Progenitor cell of endocrine pancreas (in vitro differentiated cells): Measurements from ENCODE around the gene REPS2. TPM values are rescaled to one million over a fixed set of nuclear protein-coding genes. Genes with fewer than 3 reads are reported as not detected.

Experiments used
- DNase-seq: peaks from one replicate; pipeline ENCODE4 v3.0.0; 2021; ENCODE audit warnings: low spot score; ENCODE audit not compliant: unreplicated experiment
- H3K27ac Mint-ChIP-seq: 2 replicates; pipeline ENCODE4 v1.8.0; 2021; ENCODE audit warnings: mild to moderate bottlenecking, moderate library complexity, mixed read lengths
- H3K27me3 Mint-ChIP-seq: 2 replicates; pipeline ENCODE4 v1.8.0; 2021; ENCODE audit warnings: mixed read lengths
- H3K36me3 Mint-ChIP-seq: 2 replicates; pipeline ENCODE4 v1.8.0; 2022; ENCODE audit warnings: mixed read lengths; ENCODE audit not compliant: insufficient read depth
- H3K4me1 Mint-ChIP-seq: 2 replicates; pipeline ENCODE4 v1.8.0; 2021; ENCODE audit warnings: low read depth, mixed read lengths
- H3K4me3 Mint-ChIP-seq: 2 replicates; pipeline ENCODE4 v1.8.0; 2021; ENCODE audit warnings: low read depth, mild to moderate bottlenecking, moderate library complexity, mixed read lengths
- H3K9me3 Mint-ChIP-seq: 2 replicates; pipeline ENCODE4 v1.8.0; 2021; ENCODE audit warnings: low read depth, mixed read lengths
- total RNA-seq: library from RNA; stranded (reverse); gene quantifications from 2 replicates; pipeline ENCODE4 v1.2.1, GENCODE V29; 2021
- TF ChIP-seq, protein P1 (sequence below): fragments of 200-600 bp; sonication (generic); IDR thresholded peaks from one replicate; pipeline ENCODE4 v1.5.0; 2021; ENCODE audit warnings: antibody characterized with exemption, mild to moderate bottlenecking; ENCODE audit not compliant: unreplicated experiment

Gene REPS2
- total RNA-seq, 1 donor from 2014 or later: 4.3 TPM

DNA sequence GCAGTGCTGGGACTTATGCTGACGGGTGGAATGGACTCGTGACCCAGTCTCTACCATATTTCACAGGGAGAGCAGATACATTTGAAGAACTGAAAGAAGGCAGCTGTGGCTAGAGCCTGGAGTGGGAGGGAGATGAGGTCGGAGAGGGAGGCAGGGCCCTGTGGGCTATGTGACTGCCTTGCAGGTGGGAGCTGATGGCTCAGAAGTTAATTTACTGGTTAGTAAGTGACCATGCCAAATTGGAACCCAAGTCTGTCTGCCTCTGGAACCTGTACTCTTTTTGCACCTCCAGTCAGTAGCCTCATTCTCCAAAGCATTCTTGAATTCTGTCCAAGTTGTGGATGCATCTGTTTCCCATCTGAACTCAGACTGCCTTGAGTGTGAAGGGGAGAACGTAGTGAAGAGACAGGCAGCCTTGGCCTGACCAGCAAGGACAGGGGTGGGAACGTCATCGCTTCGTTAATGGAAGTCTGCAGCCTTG is 92.3 kb downstream of the REPS2 start:
- Mint-ChIP-seq H3K4me1 (peaks cover 1% of the 10 kb centered on the region), H3K4me3 (no peak overlapping the region), H3K27me3 (peaks cover 3% of the 10 kb centered on the region), H3K36me3 (no peaks in the 10 kb centered on the region), H3K27ac (no peak overlapping the region), H3K9me3 (no peaks in the 10 kb centered on the region)
- no peak for DNase-seq
- TF ChIP-seq, protein P1, sequence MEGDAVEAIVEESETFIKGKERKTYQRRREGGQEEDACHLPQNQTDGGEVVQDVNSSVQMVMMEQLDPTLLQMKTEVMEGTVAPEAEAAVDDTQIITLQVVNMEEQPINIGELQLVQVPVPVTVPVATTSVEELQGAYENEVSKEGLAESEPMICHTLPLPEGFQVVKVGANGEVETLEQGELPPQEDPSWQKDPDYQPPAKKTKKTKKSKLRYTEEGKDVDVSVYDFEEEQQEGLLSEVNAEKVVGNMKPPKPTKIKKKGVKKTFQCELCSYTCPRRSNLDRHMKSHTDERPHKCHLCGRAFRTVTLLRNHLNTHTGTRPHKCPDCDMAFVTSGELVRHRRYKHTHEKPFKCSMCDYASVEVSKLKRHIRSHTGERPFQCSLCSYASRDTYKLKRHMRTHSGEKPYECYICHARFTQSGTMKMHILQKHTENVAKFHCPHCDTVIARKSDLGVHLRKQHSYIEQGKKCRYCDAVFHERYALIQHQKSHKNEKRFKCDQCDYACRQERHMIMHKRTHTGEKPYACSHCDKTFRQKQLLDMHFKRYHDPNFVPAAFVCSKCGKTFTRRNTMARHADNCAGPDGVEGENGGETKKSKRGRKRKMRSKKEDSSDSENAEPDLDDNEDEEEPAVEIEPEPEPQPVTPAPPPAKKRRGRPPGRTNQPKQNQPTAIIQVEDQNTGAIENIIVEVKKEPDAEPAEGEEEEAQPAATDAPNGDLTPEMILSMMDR: no peak

DNA sequence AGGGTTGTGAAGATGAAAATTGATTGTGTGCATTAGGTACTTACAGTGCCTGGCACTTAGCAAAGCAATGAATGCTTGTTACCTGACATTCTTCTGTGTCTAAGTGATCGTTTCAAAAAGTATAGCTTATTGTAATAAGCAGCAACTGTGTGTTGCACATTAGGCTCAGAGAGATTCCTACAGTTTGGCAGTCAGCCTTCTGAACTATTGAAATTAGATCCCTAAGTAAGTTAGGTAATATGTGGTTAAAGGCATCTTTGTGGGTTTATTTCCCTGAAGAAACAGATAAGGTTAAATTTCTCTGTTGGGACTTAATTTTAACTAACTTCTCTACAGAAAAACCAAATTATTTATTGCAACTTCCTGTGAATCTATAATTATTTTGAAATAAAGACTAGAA is 93.4 kb downstream of the REPS2 start:
- H3K9me3 Mint-ChIP-seq: no peaks in the 10 kb centered on the region

DNA sequence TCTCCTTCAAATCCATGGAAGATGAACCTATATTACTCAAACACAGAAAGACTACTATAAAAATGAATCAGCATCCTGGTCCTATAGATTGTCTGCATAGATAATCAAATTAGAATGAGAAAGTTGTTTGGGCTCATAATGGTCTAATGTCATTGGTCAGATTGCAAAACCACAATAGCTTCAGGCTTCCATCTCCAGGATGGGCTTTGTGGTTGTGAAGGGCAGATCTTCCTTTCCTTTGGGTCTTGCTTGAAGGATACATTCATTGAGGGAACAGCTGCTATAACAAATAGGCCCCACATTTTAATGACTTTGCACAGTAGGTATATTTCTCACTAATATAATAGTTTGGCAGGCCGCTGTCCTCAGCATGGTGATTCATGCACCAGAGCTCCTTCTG is 94.3 kb downstream of the REPS2 start:
- DNase-seq: no peak
- peaks cover 1% of the 10 kb centered on the region for H3K4me1 Mint-ChIP-seq
- no peak overlapping the region for H3K27ac Mint-ChIP-seq
- no peaks in the 10 kb centered on the region for H3K9me3 Mint-ChIP-seq
- no peak overlapping the region for H3K4me3 Mint-ChIP-seq
- no peaks in the 10 kb centered on the region for H3K36me3 Mint-ChIP-seq
- TF ChIP-seq, protein P1: no peak
- peaks cover 3% of the 10 kb centered on the region for H3K27me3 Mint-ChIP-seq

More for the DNA sequence above, 93.4 kb downstream of the REPS2 start:
- Mint-ChIP-seq H3K27me3 (peaks cover 3% of the 10 kb centered on the region), H3K4me1 (peaks cover 1% of the 10 kb centered on the region), H3K27ac (no peak overlapping the region), H3K36me3 (no peaks in the 10 kb centered on the region), H3K4me3 (no peak overlapping the region)
- DNase-seq: no peak
- TF ChIP-seq, protein P1: no peak

DNA sequence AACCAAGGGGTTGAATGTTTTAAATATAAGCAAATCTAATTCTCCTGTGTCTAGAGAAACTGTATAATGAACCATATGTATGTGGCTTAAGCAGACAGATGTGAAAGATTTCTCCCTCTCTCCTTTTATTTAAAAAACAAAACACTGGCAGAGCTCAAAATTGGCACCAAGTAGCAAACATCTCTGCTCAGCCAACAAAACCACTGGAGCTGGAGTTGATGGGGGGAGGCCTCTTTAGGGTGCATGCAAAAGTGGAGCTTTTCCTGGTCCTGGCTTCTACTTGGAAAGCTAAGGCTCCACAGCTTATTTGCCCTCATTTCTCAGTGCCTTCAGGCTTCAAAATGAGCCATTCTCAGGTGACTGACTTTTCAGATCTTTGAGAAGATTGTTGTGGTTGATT is 95.6 kb downstream of the REPS2 start:
- no peak for DNase-seq
- Mint-ChIP-seq H3K36me3 (no peaks in the 10 kb centered on the region), H3K9me3 (no peaks in the 10 kb centered on the region), H3K4me3 (no peak overlapping the region), H3K27me3 (peaks cover 3% of the 10 kb centered on the region), H3K4me1 (no peaks in the 10 kb centered on the region), H3K27ac (no peak overlapping the region)
- TF ChIP-seq, protein P1: no peak

DNA sequence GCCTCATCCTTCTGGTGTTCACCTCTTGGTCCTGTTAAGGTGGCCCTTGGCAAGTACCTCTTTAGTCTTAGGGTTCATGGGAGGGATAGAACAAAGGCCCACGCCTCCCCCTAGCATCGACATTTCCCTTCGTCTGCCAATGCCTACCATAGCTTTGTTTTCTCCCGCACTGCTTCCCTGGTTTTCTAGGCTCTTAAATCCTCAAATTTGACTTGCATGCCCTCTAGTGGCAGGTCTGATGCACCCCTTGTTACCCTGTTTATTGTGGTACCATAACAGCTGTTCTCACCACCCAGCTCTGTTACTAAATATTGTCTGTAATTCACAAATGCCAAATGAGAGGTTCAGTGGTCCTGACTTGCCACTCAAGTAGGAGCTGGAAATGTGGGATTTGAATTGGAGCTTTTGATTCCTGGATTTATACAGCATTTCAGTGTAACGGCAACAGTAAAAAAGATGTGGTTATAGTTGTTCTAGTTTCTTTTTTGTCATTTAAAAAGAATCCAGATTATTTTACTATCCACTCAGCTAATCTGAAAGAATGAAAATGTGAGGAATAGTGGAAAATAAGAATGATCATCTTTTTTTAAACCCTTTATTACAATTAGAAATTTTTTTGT is 100.1 kb downstream of the REPS2 start:
- Mint-ChIP-seq H3K4me3 (no peak overlapping the region), H3K27me3 (no peaks in the 10 kb centered on the region), H3K9me3 (no peaks in the 10 kb centered on the region), H3K27ac (peak overlapping the region; percentile 66), H3K36me3 (no peaks in the 10 kb centered on the region), H3K4me1 (no peaks in the 10 kb centered on the region)
- TF ChIP-seq, protein P1: peak; percentile 80
- peak; percentile 39 for DNase-seq
